Breast epithelium (tissue), 3 donors: ENCODE data around the gene GLI1.
"Not testable (repeated sequence)": the region's sequence is repeated elsewhere in the genome, so short reads cannot be mapped to it uniquely, and the experiment has no call there.

Experiments used
- CTCF ChIP-seq, 3 donors: fragments of 450-650 bp; IDR thresholded peaks; one replicate each; pipeline ENCODE4 v1.5.1; 2016 to 2017; ENCODE audit warnings: antibody characterized with exemption in 3 of 3, mild to moderate bottlenecking in 3 of 3, moderate library complexity in 3 of 3
- POLR2A ChIP-seq: fragments of 450-650 bp; IDR thresholded peaks from one replicate; pipeline ENCODE4 v1.6.1; 2016; ENCODE audit warnings: antibody characterized with exemption, mild to moderate bottlenecking, moderate library complexity

- TF ChIP-seq CTCF (IDR thresholded peaks at IDR 0.05); POLR2A: not testable (repeated sequence)
Observed at GRCh38 chr12:57517718-57518117, 58.1 kb downstream of the GLI1 start.
